GM11168 (cell line): ENCODE results near the gene PALLD.

Source experiments
- in situ Hi-C: fragments of 300-500 bp; cut with MboI; formaldehyde crosslinking; loops from one replicate; pipeline ENCODE4 v1.12.0; 2022; ENCODE audit warnings: low sequenced_read_pairs; ENCODE audit not compliant: unreplicated experiment

Gene PALLD

GRCh38 chr4:168580228-168580627 is 83.4 kb downstream of the PALLD start:
- in situ Hi-C loops, result no loop called here

- in situ Hi-C loops, result no loop called here
Measured at GRCh38 chr4:168584321-168584771, 87.5 kb downstream of the PALLD start.

- in situ Hi-C loops, result no loop called here
Measured at GRCh38 chr4:168585168-168586091, 88.6 kb downstream of the PALLD start.

- in situ Hi-C loops, result no loop called here
Measured at GRCh38 chr4:168586926-168587325, 90.1 kb downstream of the PALLD start.

- in situ Hi-C loops, result no loop called here
Measured at GRCh38 chr4:168587411-168588125, 90.7 kb downstream of the PALLD start.

- in situ Hi-C loops, result no loop called here
Measured at GRCh38 chr4:168588916-168589531, 92.2 kb downstream of the PALLD start.

- in situ Hi-C loops, result no loop called here
Measured at GRCh38 chr4:168592676-168593075, 95.8 kb downstream of the PALLD start.

GRCh38 chr4:168593399-168593798 is 96.5 kb downstream of the PALLD start:
- in situ Hi-C loops, result no loop called here

GRCh38 chr4:168594121-168594520 is 97.3 kb downstream of the PALLD start:
- in situ Hi-C loops, result no loop called here

- in situ Hi-C loops, result no loop called here
Measured at GRCh38 chr4:168598191-168598590, 101.3 kb downstream of the PALLD start.

GRCh38 chr4:168600796-168601583 is 104.1 kb downstream of the PALLD start:
- in situ Hi-C loops, result no loop called here

GRCh38 chr4:168601899-168602298 is 105.0 kb downstream of the PALLD start:
- in situ Hi-C loops, result no loop called here

- in situ Hi-C loops, result no loop called here
Measured at GRCh38 chr4:168604496-168605373, 107.9 kb downstream of the PALLD start.

- in situ Hi-C loops, result no loop called here
Measured at GRCh38 chr4:168605411-168605810, 108.6 kb downstream of the PALLD start.

- in situ Hi-C loops, result no loop called here
Measured at GRCh38 chr4:168607215-168607614, 110.4 kb downstream of the PALLD start.

- in situ Hi-C loops, result no loop called here
Measured at GRCh38 chr4:168608771-168609170, 111.9 kb downstream of the PALLD start.

- in situ Hi-C loops, result no loop called here
Measured at GRCh38 chr4:168609369-168609768, 112.5 kb downstream of the PALLD start.

- in situ Hi-C loops, result no loop called here
Measured at GRCh38 chr4:168610911-168611530, 114.2 kb downstream of the PALLD start.
